Neural cell (in vitro differentiated cells): ENCODE results near the gene CDH1.

Experiments used
- EP300 ChIP-seq: fragments of 450-650 bp; conservative IDR thresholded peaks from 2 replicates; pipeline ENCODE4 v1.6.1; 2014; ENCODE audit warnings: antibody characterized with exemption, mild to moderate bottlenecking, moderate library complexity; ENCODE audit not compliant: poor library complexity, severe bottlenecking
- EZH2 ChIP-seq: fragments of 200-600, 300-800 bp; shearing (Covaris generic), sonication (generic); IDR thresholded peaks from 2 replicates; pipeline ENCODE4 v1.6.1; 2014; ENCODE audit warnings: antibody characterized with exemption, low read length, borderline replicate concordance, mild to moderate bottlenecking; ENCODE audit not compliant: insufficient read depth, poor library complexity, severe bottlenecking
- POLR2AphosphoS5 ChIP-seq: IDR thresholded peaks from 2 replicates; pipeline ENCODE4 v1.6.1; 2012
- SMC3 ChIP-seq: fragments of 450-650 bp; conservative IDR thresholded peaks from 2 replicates; pipeline ENCODE4 v1.6.1; 2014; ENCODE audit warnings: antibody characterized with exemption, mild to moderate bottlenecking, moderate library complexity; ENCODE audit not compliant: poor library complexity
- TF ChIP-seq, protein P1 (sequence below): fragments of 450-650 bp; IDR thresholded peaks from 2 replicates; pipeline ENCODE4 v1.5.1; 2014; ENCODE audit warnings: antibody characterized with exemption, mild to moderate bottlenecking, moderate library complexity; ENCODE audit not compliant: poor library complexity, severe bottlenecking
- TF ChIP-seq, protein P2 (sequence below): IDR thresholded peaks from 2 replicates; pipeline ENCODE4 v1.6.1; 2012; ENCODE audit warnings: borderline replicate concordance

- TF ChIP-seq EZH2 (no peak), EP300 (no peak), SMC3 (no peak), POLR2AphosphoS5 (no peak)
- TF ChIP-seq, protein P1, sequence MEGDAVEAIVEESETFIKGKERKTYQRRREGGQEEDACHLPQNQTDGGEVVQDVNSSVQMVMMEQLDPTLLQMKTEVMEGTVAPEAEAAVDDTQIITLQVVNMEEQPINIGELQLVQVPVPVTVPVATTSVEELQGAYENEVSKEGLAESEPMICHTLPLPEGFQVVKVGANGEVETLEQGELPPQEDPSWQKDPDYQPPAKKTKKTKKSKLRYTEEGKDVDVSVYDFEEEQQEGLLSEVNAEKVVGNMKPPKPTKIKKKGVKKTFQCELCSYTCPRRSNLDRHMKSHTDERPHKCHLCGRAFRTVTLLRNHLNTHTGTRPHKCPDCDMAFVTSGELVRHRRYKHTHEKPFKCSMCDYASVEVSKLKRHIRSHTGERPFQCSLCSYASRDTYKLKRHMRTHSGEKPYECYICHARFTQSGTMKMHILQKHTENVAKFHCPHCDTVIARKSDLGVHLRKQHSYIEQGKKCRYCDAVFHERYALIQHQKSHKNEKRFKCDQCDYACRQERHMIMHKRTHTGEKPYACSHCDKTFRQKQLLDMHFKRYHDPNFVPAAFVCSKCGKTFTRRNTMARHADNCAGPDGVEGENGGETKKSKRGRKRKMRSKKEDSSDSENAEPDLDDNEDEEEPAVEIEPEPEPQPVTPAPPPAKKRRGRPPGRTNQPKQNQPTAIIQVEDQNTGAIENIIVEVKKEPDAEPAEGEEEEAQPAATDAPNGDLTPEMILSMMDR = no peak
- TF ChIP-seq, protein P2, sequence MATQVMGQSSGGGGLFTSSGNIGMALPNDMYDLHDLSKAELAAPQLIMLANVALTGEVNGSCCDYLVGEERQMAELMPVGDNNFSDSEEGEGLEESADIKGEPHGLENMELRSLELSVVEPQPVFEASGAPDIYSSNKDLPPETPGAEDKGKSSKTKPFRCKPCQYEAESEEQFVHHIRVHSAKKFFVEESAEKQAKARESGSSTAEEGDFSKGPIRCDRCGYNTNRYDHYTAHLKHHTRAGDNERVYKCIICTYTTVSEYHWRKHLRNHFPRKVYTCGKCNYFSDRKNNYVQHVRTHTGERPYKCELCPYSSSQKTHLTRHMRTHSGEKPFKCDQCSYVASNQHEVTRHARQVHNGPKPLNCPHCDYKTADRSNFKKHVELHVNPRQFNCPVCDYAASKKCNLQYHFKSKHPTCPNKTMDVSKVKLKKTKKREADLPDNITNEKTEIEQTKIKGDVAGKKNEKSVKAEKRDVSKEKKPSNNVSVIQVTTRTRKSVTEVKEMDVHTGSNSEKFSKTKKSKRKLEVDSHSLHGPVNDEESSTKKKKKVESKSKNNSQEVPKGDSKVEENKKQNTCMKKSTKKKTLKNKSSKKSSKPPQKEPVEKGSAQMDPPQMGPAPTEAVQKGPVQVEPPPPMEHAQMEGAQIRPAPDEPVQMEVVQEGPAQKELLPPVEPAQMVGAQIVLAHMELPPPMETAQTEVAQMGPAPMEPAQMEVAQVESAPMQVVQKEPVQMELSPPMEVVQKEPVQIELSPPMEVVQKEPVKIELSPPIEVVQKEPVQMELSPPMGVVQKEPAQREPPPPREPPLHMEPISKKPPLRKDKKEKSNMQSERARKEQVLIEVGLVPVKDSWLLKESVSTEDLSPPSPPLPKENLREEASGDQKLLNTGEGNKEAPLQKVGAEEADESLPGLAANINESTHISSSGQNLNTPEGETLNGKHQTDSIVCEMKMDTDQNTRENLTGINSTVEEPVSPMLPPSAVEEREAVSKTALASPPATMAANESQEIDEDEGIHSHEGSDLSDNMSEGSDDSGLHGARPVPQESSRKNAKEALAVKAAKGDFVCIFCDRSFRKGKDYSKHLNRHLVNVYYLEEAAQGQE = no peak
These were observed 41.5 kb upstream of the CDH1 start for GRCh38 chr16:68695575-68695974.
